GM10266 (cell line): Measurements from ENCODE around the gene ITSN1.

Experiments
- DNase-seq: peaks from one replicate; pipeline ENCODE4 v3.0.0; 2012; ENCODE audit errors: extremely low spot score
- CTCF ChIP-seq: IDR thresholded peaks from 2 replicates; pipeline ENCODE4 v1.5.1; 2012; ENCODE audit warnings: mild to moderate bottlenecking, low read depth; ENCODE audit not compliant: control insufficient read depth, insufficient read depth; ENCODE audit errors: missing control alignments

The ITSN1 gene

GRCh38 chr21:33654412-33654811 lies 12.1 kb downstream of the ITSN1 start:
- no peak for TF ChIP-seq CTCF
- no peak for DNase-seq

DNA sequence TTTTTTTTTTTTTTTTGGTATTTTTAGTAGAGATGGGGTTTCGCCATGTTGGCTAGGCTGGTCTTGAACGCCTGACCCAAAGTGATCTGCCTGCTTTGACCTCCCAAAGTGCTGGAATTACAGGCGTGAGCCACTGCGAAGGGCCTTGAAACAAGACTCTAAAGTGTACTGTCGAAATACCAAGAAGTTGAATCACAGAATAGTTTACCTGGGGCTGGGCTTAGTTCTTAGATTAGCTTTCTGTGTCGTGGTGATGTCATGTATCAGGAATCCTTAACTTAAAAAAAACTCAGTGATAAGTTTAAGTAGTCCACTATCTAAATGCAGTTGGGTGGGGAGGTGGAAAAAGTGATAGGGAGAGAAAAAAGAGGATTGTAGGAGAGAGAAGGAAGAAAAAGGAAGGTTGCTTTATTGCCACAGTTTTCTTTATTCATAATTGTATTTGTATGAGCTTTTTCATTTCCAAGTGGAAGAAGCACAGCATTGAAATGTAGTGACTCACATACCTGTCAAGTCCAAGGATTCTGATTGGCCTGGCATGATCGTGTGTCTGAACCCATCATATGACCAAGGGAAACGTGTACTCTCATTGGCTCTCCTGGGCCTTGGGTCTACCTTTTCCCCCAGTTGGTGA lies 13.4 kb downstream of the ITSN1 start:
- DNase-seq, result no peak
- no peak for TF ChIP-seq CTCF

- DNase-seq, result no peak
- no peak for TF ChIP-seq CTCF
Measured at GRCh38 chr21:33657124-33657820, 15.0 kb downstream of the ITSN1 start.

GRCh38 chr21:33658919-33659567 lies 16.7 kb downstream of the ITSN1 start:
- no peak for DNase-seq
- no peak for TF ChIP-seq CTCF

GRCh38 chr21:33659568-33659949 lies 17.3 kb downstream of the ITSN1 start:
- DNase-seq, result no peak
- TF ChIP-seq CTCF, result no peak

- no peak for DNase-seq
- no peak for TF ChIP-seq CTCF
Measured at GRCh38 chr21:33660406-33660805, 18.1 kb downstream of the ITSN1 start.

GRCh38 chr21:33661146-33661545 lies 18.8 kb downstream of the ITSN1 start:
- no peak for DNase-seq
- no peak for TF ChIP-seq CTCF
